Astrocyte (in vitro differentiated cells and primary cell): ENCODE measurements around the gene SEMA6A. TPM values are rescaled to one million over a fixed set of nuclear protein-coding genes. Genes with fewer than 3 reads are reported as not detected.

Experiments used
- DNase-seq: peaks from one replicate; pipeline ENCODE4 v3.0.0-alpha.2; 2010; ENCODE audit warnings: low read depth
- FAIRE-seq: peaks from 2 replicates; lab custom pipeline; 2011; peaks lifted over from hg19 to GRCh38; lab: Jason Lieb, UNC
- H2AFZ ChIP-seq: 2 replicates; pipeline ENCODE4 v1.6.0; 2012; ENCODE audit warnings: low read depth, low read length, inconsistent platforms
- H3K27ac ChIP-seq: 2 replicates; pipeline ENCODE4 v1.5.1; 2011; ENCODE audit warnings: low read depth, low read length, inconsistent platforms
- H3K27me3 ChIP-seq: 2 replicates; pipeline ENCODE4 v1.6.0; 2011; ENCODE audit warnings: low read length, inconsistent platforms; ENCODE audit not compliant: insufficient read depth
- H3K36me3 ChIP-seq: 2 replicates; pipeline ENCODE4 v1.5.1; 2011; ENCODE audit warnings: low read length, inconsistent platforms; ENCODE audit not compliant: insufficient read depth
- H3K4me1 ChIP-seq: 2 replicates; pipeline ENCODE4 v1.5.1; 2011; ENCODE audit warnings: low read length, inconsistent platforms; ENCODE audit not compliant: insufficient read depth
- H3K4me2 ChIP-seq: 2 replicates; pipeline ENCODE4 v1.6.0; 2012; ENCODE audit warnings: low read length, inconsistent platforms
- H3K4me3 ChIP-seq: 2 replicates; pipeline ENCODE4 v1.5.1; 2011; ENCODE audit warnings: low read depth, mild to moderate bottlenecking, low read length, inconsistent platforms; ENCODE audit not compliant: insufficient read depth
- H3K79me2 ChIP-seq: 2 replicates; pipeline ENCODE4 v1.6.0; 2012; ENCODE audit warnings: mild to moderate bottlenecking, low read length, inconsistent platforms; ENCODE audit not compliant: insufficient read depth
- H3K9ac ChIP-seq: 2 replicates; pipeline ENCODE4 v1.6.0; 2012; ENCODE audit warnings: mild to moderate bottlenecking, low read length, inconsistent platforms
- H3K9me3 ChIP-seq: 2 replicates; pipeline ENCODE4 v1.5.1; 2012; ENCODE audit warnings: low read depth, mild to moderate bottlenecking, low read length, inconsistent platforms; ENCODE audit not compliant: insufficient read depth
- H4K20me1 ChIP-seq: 2 replicates; pipeline ENCODE4 v1.6.0; 2012; ENCODE audit warnings: low read length, inconsistent platforms; ENCODE audit not compliant: insufficient read depth
- H3K27ac Mint-ChIP-seq: one replicate; pipeline ENCODE4 v1.8.0; 2021; ENCODE audit warnings: mild to moderate bottlenecking, mixed read lengths; ENCODE audit not compliant: unreplicated experiment
- H3K27me3 Mint-ChIP-seq: one replicate; pipeline ENCODE4 v1.8.0; 2021; ENCODE audit warnings: low read depth, mixed read lengths; ENCODE audit not compliant: unreplicated experiment
- H3K36me3 Mint-ChIP-seq: one replicate; pipeline ENCODE4 v1.8.0; 2021; ENCODE audit warnings: low read depth, mixed read lengths; ENCODE audit not compliant: unreplicated experiment
- H3K4me1 Mint-ChIP-seq: one replicate; pipeline ENCODE4 v1.8.0; 2021; ENCODE audit warnings: low read depth, mixed read lengths; ENCODE audit not compliant: unreplicated experiment
- H3K4me3 Mint-ChIP-seq: one replicate; pipeline ENCODE4 v1.8.0; 2021; ENCODE audit warnings: mild to moderate bottlenecking, moderate library complexity, mixed read lengths; ENCODE audit not compliant: unreplicated experiment
- H3K9me3 Mint-ChIP-seq: one replicate; pipeline ENCODE4 v1.8.0; 2021; ENCODE audit warnings: mild to moderate bottlenecking, mixed read lengths; ENCODE audit not compliant: unreplicated experiment
- CTCF ChIP-seq: IDR thresholded peaks from 2 replicates; pipeline ENCODE4 v1.5.1; 2011; ENCODE audit warnings: low read depth, mild to moderate bottlenecking, inconsistent platforms, low read length, moderate library complexity; ENCODE audit not compliant: insufficient read depth
- EZH2 ChIP-seq: IDR thresholded peaks from 2 replicates; pipeline ENCODE4 v1.6.1; 2012; ENCODE audit warnings: mild to moderate bottlenecking, low read length, inconsistent platforms; ENCODE audit not compliant: insufficient read depth
- total RNA-seq: library from RNA; stranded (reverse); gene quantifications from 2 replicates; pipeline ENCODE4 v1.2.1, GENCODE V29; 2021

SEMA6A gene
- total RNA-seq, 1 donor from 2014 or later, result 34.2 TPM

- Histone ChIP-seq H3K27me3 (peaks cover 11% of the 10 kb centered on the region), H2AFZ (no peak overlapping the region), H3K4me1 (peaks cover 10% of the 10 kb centered on the region), H4K20me1 (no peaks in the 10 kb centered on the region), H3K79me2 (no peaks in the 10 kb centered on the region), H3K4me3 (no peak overlapping the region), H3K9ac (no peak overlapping the region), H3K4me2 (no peak overlapping the region), H3K9me3 (no peaks in the 10 kb centered on the region), H3K36me3 (no peaks in the 10 kb centered on the region), H3K27ac (no peak overlapping the region)
- DNase-seq (no peak), FAIRE-seq (no peak)
- Mint-ChIP-seq H3K36me3 (peaks cover 10% of the 10 kb centered on the region), H3K27me3 (no peaks in the 10 kb centered on the region), H3K27ac (no peak overlapping the region), H3K4me1 (peaks cover 28% of the 10 kb centered on the region), H3K9me3 (peaks cover 1% of the 10 kb centered on the region), H3K4me3 (no peak overlapping the region)
- no peak for TF ChIP-seq CTCF
- TF ChIP-seq EZH2, result no peak
Measured at GRCh38 chr5:116449458-116449857, 125.2 kb downstream of the SEMA6A start.

GRCh38 chr5:116448870-116449427 is 125.7 kb downstream of the SEMA6A start:
- no peaks in the 10 kb centered on the region for H3K79me2 ChIP-seq
- no peak for FAIRE-seq
- H3K9me3 Mint-ChIP-seq, result peaks cover 1% of the 10 kb centered on the region
- H3K36me3 Mint-ChIP-seq, result peaks cover 10% of the 10 kb centered on the region
- peaks cover 11% of the 10 kb centered on the region for H3K27me3 ChIP-seq
- H3K9ac ChIP-seq, result no peak overlapping the region
- H3K27me3 Mint-ChIP-seq, result no peaks in the 10 kb centered on the region
- no peak overlapping the region for H2AFZ ChIP-seq
- H3K36me3 ChIP-seq, result no peaks in the 10 kb centered on the region
- H4K20me1 ChIP-seq, result no peaks in the 10 kb centered on the region
- no peak overlapping the region for H3K4me3 ChIP-seq
- no peaks in the 10 kb centered on the region for H3K9me3 ChIP-seq
- H3K4me1 Mint-ChIP-seq, result peaks cover 22% of the 10 kb centered on the region
- DNase-seq, result no peak
- H3K4me3 Mint-ChIP-seq, result no peak overlapping the region
- H3K4me2 ChIP-seq, result no peak overlapping the region
- no peak for TF ChIP-seq EZH2
- no peak overlapping the region for H3K27ac ChIP-seq
- peaks cover 6% of the 10 kb centered on the region for H3K4me1 ChIP-seq
- no peak overlapping the region for H3K27ac Mint-ChIP-seq

GRCh38 chr5:116448450-116448849 is 126.2 kb downstream of the SEMA6A start:
- Histone ChIP-seq H3K4me2 (no peak overlapping the region), H3K79me2 (no peaks in the 10 kb centered on the region), H3K9ac (no peak overlapping the region), H3K4me1 (peaks cover 1% of the 10 kb centered on the region), H3K4me3 (no peak overlapping the region), H4K20me1 (no peaks in the 10 kb centered on the region), H3K27ac (no peak overlapping the region), H3K9me3 (no peaks in the 10 kb centered on the region), H3K36me3 (no peaks in the 10 kb centered on the region), H2AFZ (no peak overlapping the region), H3K27me3 (peaks cover 11% of the 10 kb centered on the region)
- Mint-ChIP-seq H3K36me3 (peaks cover 10% of the 10 kb centered on the region), H3K9me3 (peaks cover 1% of the 10 kb centered on the region), H3K4me3 (no peak overlapping the region), H3K27me3 (no peaks in the 10 kb centered on the region), H3K27ac (no peak overlapping the region), H3K4me1 (peaks cover 17% of the 10 kb centered on the region)
- TF ChIP-seq CTCF, result no peak
- TF ChIP-seq EZH2, result no peak
- FAIRE-seq, result no peak
- DNase-seq, result no peak
